ENCODE results near the gene PPP2R2C.

DNA sequence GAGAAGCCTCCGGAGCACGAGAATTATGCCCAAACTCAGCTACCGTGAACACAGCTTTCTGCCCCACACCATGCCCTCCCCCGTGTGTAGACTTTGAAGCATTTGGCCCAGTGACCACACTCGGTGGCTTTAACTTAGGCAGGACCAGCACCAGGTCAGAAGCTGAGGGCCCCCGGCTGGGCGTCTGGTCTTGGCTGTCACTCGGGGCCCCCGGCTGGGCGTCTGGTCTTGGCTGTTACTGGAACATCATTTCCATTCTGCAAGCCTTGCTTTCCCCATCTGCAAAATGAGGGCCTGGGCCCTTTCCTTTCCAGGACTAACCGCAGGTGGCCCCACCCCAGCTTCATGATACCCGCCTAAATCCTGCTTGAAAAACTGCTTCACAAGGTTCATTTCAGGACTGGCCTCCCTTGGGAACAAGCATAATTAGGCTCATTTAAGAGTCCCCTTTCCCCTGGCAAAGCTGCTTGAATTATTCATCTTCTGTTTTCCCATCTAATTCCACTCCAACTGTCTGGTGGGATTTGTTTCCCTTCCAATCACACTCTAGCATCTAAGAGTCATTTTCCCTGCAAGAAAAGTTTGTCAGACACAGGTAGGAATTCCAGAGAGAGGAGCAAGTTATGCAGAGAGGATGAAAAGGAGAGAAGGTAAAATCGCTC, 120.3 kb downstream of the PPP2R2C start:
- TF ChIP-seq MAX (IDR thresholded peaks at IDR 0.05; ENCODE audit: low read depth, low read length) (no peak), POLR2A (IDR thresholded peaks at IDR 0.05; ENCODE audit: extremely low read depth, insufficient read length) (no peak), MYC (IDR thresholded peaks at IDR 0.05; ENCODE audit: low read depth, low read length) (no peak)
- TF ChIP-seq, protein P1, sequence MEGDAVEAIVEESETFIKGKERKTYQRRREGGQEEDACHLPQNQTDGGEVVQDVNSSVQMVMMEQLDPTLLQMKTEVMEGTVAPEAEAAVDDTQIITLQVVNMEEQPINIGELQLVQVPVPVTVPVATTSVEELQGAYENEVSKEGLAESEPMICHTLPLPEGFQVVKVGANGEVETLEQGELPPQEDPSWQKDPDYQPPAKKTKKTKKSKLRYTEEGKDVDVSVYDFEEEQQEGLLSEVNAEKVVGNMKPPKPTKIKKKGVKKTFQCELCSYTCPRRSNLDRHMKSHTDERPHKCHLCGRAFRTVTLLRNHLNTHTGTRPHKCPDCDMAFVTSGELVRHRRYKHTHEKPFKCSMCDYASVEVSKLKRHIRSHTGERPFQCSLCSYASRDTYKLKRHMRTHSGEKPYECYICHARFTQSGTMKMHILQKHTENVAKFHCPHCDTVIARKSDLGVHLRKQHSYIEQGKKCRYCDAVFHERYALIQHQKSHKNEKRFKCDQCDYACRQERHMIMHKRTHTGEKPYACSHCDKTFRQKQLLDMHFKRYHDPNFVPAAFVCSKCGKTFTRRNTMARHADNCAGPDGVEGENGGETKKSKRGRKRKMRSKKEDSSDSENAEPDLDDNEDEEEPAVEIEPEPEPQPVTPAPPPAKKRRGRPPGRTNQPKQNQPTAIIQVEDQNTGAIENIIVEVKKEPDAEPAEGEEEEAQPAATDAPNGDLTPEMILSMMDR (IDR thresholded peaks at IDR 0.05; ENCODE audit: low read depth, low read length) = no peak

Data from NB4 (cell line).